Loucy (cell line): ENCODE measurements around the gene MAPK8IP2.
"Not testable (repeated sequence)": the region's sequence is repeated elsewhere in the genome, so short reads cannot be mapped to it uniquely, and the experiment has no call there.

Experiments used
- H2AFZ ChIP-seq: fragments of 200-600 bp; sonication (generic); 2 replicates; pipeline ENCODE4 v1.6.0; 2016; ENCODE audit warnings: antibody characterized with exemption, mild to moderate bottlenecking, low read length, moderate library complexity
- H3F3A ChIP-seq: fragments of 200-600 bp; 2 replicates; pipeline ENCODE4 v1.6.0; 2016; ENCODE audit warnings: antibody characterized with exemption, low read depth, mild to moderate bottlenecking
- H3K27me3 ChIP-seq: fragments of 200-600 bp; sonication (generic); 2 replicates; pipeline ENCODE4 v1.6.1; 2014; ENCODE audit warnings: low read length, mild to moderate bottlenecking; ENCODE audit not compliant: insufficient read depth, poor library complexity, severe bottlenecking
- H3K36me3 ChIP-seq: fragments of 200-600 bp; sonication (generic); 2 replicates; pipeline ENCODE4 v1.6.1; 2016; ENCODE audit warnings: low read length; ENCODE audit not compliant: insufficient read depth
- H3K4me1 ChIP-seq: fragments of 200-600 bp; sonication (generic); 2 replicates; pipeline ENCODE4 v1.5.1; 2014; ENCODE audit warnings: low read length, mild to moderate bottlenecking; ENCODE audit not compliant: insufficient read depth, poor library complexity, severe bottlenecking
- H3K4me2 ChIP-seq: fragments of 200-600 bp; sonication (generic); 2 replicates; pipeline ENCODE4 v1.6.0; 2014; ENCODE audit warnings: antibody characterized with exemption, low read length, low read depth, mild to moderate bottlenecking; ENCODE audit not compliant: poor library complexity, severe bottlenecking
- H3K4me3 ChIP-seq: fragments of 200-600 bp; sonication (generic); 2 replicates; pipeline ENCODE4 v1.5.1; 2014; ENCODE audit warnings: low read length, mild to moderate bottlenecking, mixed read lengths; ENCODE audit not compliant: poor library complexity, severe bottlenecking
- H3K79me2 ChIP-seq: fragments of 200-600 bp; sonication (generic); 2 replicates; pipeline ENCODE4 v1.6.1; 2014; ENCODE audit warnings: low read length; ENCODE audit not compliant: insufficient read depth
- H3K9ac ChIP-seq: fragments of 200-600 bp; sonication (generic); 2 replicates; pipeline ENCODE4 v1.6.0; 2014; ENCODE audit warnings: mild to moderate bottlenecking, low read depth, low read length, moderate library complexity; ENCODE audit not compliant: poor library complexity, severe bottlenecking
- H3K9me2 ChIP-seq: fragments of 200-600 bp; sonication (generic); replicated peaks from 2 replicates; pipeline ENCODE4 v1.6.1; 2016; ENCODE audit warnings: low read depth, low read length, mixed read lengths
- H3K9me3 ChIP-seq: fragments of 200-600 bp; sonication (generic); 2 replicates; pipeline ENCODE4 v1.6.1; 2014; ENCODE audit warnings: mild to moderate bottlenecking, antibody characterized with exemption, low read length, low read depth; ENCODE audit not compliant: insufficient read depth
- H4K20me1 ChIP-seq: fragments of 200-600 bp; sonication (generic); 2 replicates; pipeline ENCODE4 v1.6.0; 2014; ENCODE audit warnings: antibody characterized with exemption, low read length, mild to moderate bottlenecking; ENCODE audit not compliant: insufficient read depth, poor library complexity, severe bottlenecking
- CTCF ChIP-seq: fragments of 200-600 bp; sonication (generic); conservative IDR thresholded peaks from 2 replicates; pipeline ENCODE4 v1.5.1; 2014; ENCODE audit warnings: mild to moderate bottlenecking, antibody characterized with exemption, low read length
- EZH2phosphoT487 ChIP-seq: fragments of 200-600 bp; IDR thresholded peaks from 2 replicates; pipeline ENCODE4 v1.6.1; 2018; ENCODE audit warnings: antibody characterized with exemption, mild to moderate bottlenecking, moderate library complexity, borderline replicate concordance

Gene MAPK8IP2

GRCh38 chr22:50633086-50633485 is 32.5 kb downstream of the MAPK8IP2 start:
- H3K9ac ChIP-seq: no peak overlapping the region
- peaks cover 26% of the 10 kb centered on the region for H3K4me1 ChIP-seq
- H3K4me3 ChIP-seq: no peak overlapping the region
- no peaks in the 10 kb centered on the region for H3K9me2 ChIP-seq
- H4K20me1 ChIP-seq: no peaks in the 10 kb centered on the region
- H3K36me3 ChIP-seq: no peaks in the 10 kb centered on the region
- 0 out of 2 replicates have a peak, but pooled peaks cover 7% of the 10 kb centered on the region for H3K79me2 ChIP-seq
- no peak overlapping the region for H2AFZ ChIP-seq
- no peaks in the 10 kb centered on the region for H3F3A ChIP-seq
- no peak overlapping the region for H3K4me2 ChIP-seq
- H3K27me3 ChIP-seq: no peaks in the 10 kb centered on the region
- no peaks in the 10 kb centered on the region for H3K9me3 ChIP-seq
- TF ChIP-seq CTCF (no peak), EZH2phosphoT487 (no peak)

GRCh38 chr22:50633771-50634170 is 33.2 kb downstream of the MAPK8IP2 start:
- Histone ChIP-seq H3K27me3 (no peaks in the 10 kb centered on the region), H3F3A (no peaks in the 10 kb centered on the region), H3K79me2 (0 out of 2 replicates have a peak, but pooled peaks cover 2% of the 10 kb centered on the region), H4K20me1 (no peaks in the 10 kb centered on the region), H2AFZ (no peak overlapping the region), H3K4me3 (no peak overlapping the region), H3K36me3 (no peaks in the 10 kb centered on the region), H3K9me2 (no peaks in the 10 kb centered on the region), H3K4me2 (no peak overlapping the region), H3K4me1 (peaks cover 20% of the 10 kb centered on the region), H3K9ac (no peak overlapping the region), H3K9me3 (no peaks in the 10 kb centered on the region)
- TF ChIP-seq EZH2phosphoT487: no peak
- no peak for TF ChIP-seq CTCF

DNA sequence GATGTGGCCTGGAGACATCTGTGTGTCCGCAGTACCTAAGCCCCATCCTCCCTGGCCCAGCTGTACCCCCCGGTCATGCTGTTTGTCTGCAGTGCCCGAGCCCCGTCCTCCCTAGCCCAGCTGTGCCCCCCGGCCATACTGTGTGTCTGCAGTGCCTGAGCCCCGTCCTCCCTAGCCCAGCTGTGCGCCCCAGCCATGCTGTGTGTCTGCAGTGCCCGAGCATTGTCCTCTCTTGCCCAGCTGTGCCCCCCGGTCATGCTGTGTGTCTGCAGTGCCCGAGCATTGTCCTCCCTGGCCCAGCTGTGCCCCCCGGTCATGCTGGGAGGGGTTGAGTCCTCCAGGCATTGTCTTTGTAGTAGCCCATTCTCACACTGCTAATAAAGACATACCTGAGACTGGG is 35.0 kb downstream of the MAPK8IP2 start:
- TF ChIP-seq EZH2phosphoT487: no peak
- TF ChIP-seq CTCF: no peak
- H3K4me1 ChIP-seq: peaks cover 9% of the 10 kb centered on the region
- H3K27me3 ChIP-seq: no peaks in the 10 kb centered on the region
- H4K20me1 ChIP-seq: no peaks in the 10 kb centered on the region
- no peaks in the 10 kb centered on the region for H3K79me2 ChIP-seq
- H3K9me3 ChIP-seq: no peaks in the 10 kb centered on the region
- H3K9ac ChIP-seq: no peak overlapping the region
- H3K36me3 ChIP-seq: no peaks in the 10 kb centered on the region
- H2AFZ ChIP-seq: no peak overlapping the region
- H3K4me2 ChIP-seq: no peak overlapping the region
- H3K9me2 ChIP-seq: no peaks in the 10 kb centered on the region
- no peaks in the 10 kb centered on the region for H3F3A ChIP-seq
- no peak overlapping the region for H3K4me3 ChIP-seq

DNA sequence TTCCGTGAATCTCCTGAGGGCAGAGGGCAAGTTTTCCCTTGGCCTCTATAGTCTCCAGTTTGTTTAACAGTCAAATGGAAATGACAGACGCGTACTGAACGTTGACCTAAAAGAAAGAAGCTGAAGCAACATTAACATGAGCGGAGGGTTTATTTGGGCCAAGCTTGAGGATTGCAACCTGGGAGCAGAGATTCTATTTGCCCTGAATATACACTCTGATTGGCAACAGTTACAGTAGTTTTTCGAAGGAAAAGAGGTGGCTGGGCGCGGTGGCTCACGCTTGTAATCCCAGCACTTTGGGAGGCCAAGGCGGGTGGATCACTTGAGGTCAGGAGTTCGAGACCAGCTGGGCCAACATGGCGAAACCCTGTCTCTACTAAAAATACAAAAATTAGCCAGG is 39.7 kb downstream of the MAPK8IP2 start:
- H3K4me1 ChIP-seq, H2AFZ ChIP-seq, H3K4me3 ChIP-seq, H3K4me2 ChIP-seq, H3K79me2 ChIP-seq, H3K36me3 ChIP-seq, H3K9me3 ChIP-seq, H4K20me1 ChIP-seq, H3K9me2 ChIP-seq, H3K27me3 ChIP-seq, H3K9ac ChIP-seq, H3F3A ChIP-seq: not testable (repeated sequence)
